ENCODE data around the gene SSX2IP. TPM values are rescaled to one million over a fixed set of nuclear protein-coding genes. Genes with fewer than 3 reads are reported as not detected.
"Not testable (repeated sequence)": the region's sequence is repeated elsewhere in the genome, so short reads cannot be mapped to it uniquely, and the experiment has no call there.

Gene SSX2IP
- total RNA-seq, 4 donors from 2014 or later = 10.8 to 21.9 (median 17.0) TPM

- H3K27ac ChIP-seq = peak overlapping the region in 1 of 4 donors; percentile 11
- no peaks in the 10 kb centered on the region for H3K36me3 ChIP-seq
- H3K4me3 ChIP-seq = no peak overlapping the region
- H3K27me3 ChIP-seq = no peaks in the 10 kb centered on the region
- TF ChIP-seq POLR2A (IDR thresholded peaks at IDR 0.05) (no peak), EP300 (IDR thresholded peaks at IDR 0.05) (no peak)
- TF ChIP-seq, protein P1, sequence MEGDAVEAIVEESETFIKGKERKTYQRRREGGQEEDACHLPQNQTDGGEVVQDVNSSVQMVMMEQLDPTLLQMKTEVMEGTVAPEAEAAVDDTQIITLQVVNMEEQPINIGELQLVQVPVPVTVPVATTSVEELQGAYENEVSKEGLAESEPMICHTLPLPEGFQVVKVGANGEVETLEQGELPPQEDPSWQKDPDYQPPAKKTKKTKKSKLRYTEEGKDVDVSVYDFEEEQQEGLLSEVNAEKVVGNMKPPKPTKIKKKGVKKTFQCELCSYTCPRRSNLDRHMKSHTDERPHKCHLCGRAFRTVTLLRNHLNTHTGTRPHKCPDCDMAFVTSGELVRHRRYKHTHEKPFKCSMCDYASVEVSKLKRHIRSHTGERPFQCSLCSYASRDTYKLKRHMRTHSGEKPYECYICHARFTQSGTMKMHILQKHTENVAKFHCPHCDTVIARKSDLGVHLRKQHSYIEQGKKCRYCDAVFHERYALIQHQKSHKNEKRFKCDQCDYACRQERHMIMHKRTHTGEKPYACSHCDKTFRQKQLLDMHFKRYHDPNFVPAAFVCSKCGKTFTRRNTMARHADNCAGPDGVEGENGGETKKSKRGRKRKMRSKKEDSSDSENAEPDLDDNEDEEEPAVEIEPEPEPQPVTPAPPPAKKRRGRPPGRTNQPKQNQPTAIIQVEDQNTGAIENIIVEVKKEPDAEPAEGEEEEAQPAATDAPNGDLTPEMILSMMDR (IDR thresholded peaks at IDR 0.05) = no peak
- peaks cover 0 to 3% (median 0%) of the 10 kb centered on the region in 3 donors for H3K9me3 ChIP-seq
- peaks cover 0 to 19% (median 1%) of the 10 kb centered on the region in 3 donors for H3K4me1 ChIP-seq
- no peak for ATAC-seq
- WGBS, 2 donors (ENCODE audit: low coverage in 1 of 2) = 61 to 72% methylated on average over 3 of the region's 3 CpGs
Measured at GRCh38 chr1:84598418-84598817, 91.8 kb downstream of the SSX2IP start.

DNA sequence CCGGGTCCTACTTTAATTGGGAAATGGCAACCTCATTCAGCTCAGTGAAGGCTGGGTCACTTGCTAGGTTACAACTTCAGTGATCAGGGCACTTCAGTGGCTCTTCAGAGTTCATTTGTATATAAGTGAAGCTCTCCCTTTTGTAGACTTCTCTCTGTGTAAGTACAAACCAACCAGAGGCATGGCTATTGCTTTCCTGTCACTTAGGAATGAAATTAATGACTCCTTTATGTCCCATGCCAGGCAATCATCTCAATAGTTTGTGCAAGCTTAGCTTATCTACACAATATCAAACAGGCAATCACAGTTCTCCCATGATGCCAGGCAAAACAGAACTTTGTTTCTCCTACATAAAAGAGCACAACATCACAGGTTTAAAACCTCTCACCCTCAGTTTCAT is 93.2 kb downstream of the SSX2IP start:
- ATAC-seq = no peak
- H3K27ac ChIP-seq = no peak overlapping the region
- WGBS, 2 donors (ENCODE audit: low coverage in 1 of 2) = 93 to 100% methylated on average over 1 of the region's 1 CpG

GRCh38 chr1:84594959-84595358 is 95.3 kb downstream of the SSX2IP start:
- ATAC-seq, H3K4me3 ChIP-seq, H3K27me3 ChIP-seq, H3K9me3 ChIP-seq, H3K27ac ChIP-seq, H3K36me3 ChIP-seq: not testable (repeated sequence)
- WGBS, 2 donors (ENCODE audit: low coverage in 1 of 2) = 88% methylated on average over 2 of the region's 2 CpGs; no CpG with 5 or more reads in 1 of the 2 donors
- H3K4me1 ChIP-seq = peaks cover 0 to 13% (median 0%) of the 10 kb centered on the region in 3 donors

More for the DNA sequence above, 93.2 kb downstream of the SSX2IP start:
- peaks cover 0 to 6% (median 0%) of the 10 kb centered on the region in 3 donors for H3K9me3 ChIP-seq
- no peaks in the 10 kb centered on the region for H3K27me3 ChIP-seq
- no peak for TF ChIP-seq POLR2AphosphoS5 (IDR thresholded peaks at IDR 0.05)
- TF ChIP-seq EP300 (IDR thresholded peaks at IDR 0.05) = no peak
- TF ChIP-seq POLR2A (IDR thresholded peaks at IDR 0.05) = no peak
- TF ChIP-seq, protein P1 (IDR thresholded peaks at IDR 0.05) = no peak
- H3K4me1 ChIP-seq = peaks cover 0 to 13% (median 0%) of the 10 kb centered on the region in 3 donors
- no peaks in the 10 kb centered on the region for H3K36me3 ChIP-seq
- H3K4me3 ChIP-seq = no peak overlapping the region

Other genes with a start within 250 kb of the SSX2IP start
- 10 to 100 TPM; 35.7 to 49.8 (median 46.2) TPM for gene RPF1, start 211.2 kb downstream of the SSX2IP start, total RNA-seq
- gene SPATA1, start 184.1 kb downstream of the SSX2IP start, total RNA-seq = 1 to 10 TPM in 1 of 4 donors, not detected in 3; 1.2 TPM
- 100 to 1,000 TPM in 1 of 4 donors, 10 to 100 TPM in 3; 66.2 to 110 (median 80.2) TPM for gene GNG5, start 183.9 kb downstream of the SSX2IP start, total RNA-seq
- gene CTBS, start 116.0 kb downstream of the SSX2IP start, total RNA-seq = 10 to 100 TPM in 3 of 4 donors, 1 to 10 TPM in 1; 6.9 to 17.0 (median 12.2) TPM
- gene LPAR3, start 202.7 kb upstream of the SSX2IP start, total RNA-seq = 1 to 10 TPM in 1 of 4 donors, under 1 TPM in 2, not detected in 1; 0.13 to 3.3 (median 0.23) TPM